AG09319 (cell line): Measurements from ENCODE around the gene ZBTB7C.

ENCODE experiments used
- DNase-seq: peaks from one replicate; pipeline ENCODE4 v3.0.0-alpha.2; 2010; ENCODE audit warnings: low read depth; ENCODE audit errors: extremely low read depth
- CTCF ChIP-seq: IDR thresholded peaks from 2 replicates; pipeline ENCODE4 v1.5.1; 2011; ENCODE audit warnings: low read depth, mild to moderate bottlenecking, inconsistent platforms, low read length, moderate library complexity

The ZBTB7C gene

GRCh38 chr18:48295586-48296311, 113.4 kb downstream of the ZBTB7C start:
- DNase-seq = no peak
- TF ChIP-seq CTCF = peak; percentile 8

DNA sequence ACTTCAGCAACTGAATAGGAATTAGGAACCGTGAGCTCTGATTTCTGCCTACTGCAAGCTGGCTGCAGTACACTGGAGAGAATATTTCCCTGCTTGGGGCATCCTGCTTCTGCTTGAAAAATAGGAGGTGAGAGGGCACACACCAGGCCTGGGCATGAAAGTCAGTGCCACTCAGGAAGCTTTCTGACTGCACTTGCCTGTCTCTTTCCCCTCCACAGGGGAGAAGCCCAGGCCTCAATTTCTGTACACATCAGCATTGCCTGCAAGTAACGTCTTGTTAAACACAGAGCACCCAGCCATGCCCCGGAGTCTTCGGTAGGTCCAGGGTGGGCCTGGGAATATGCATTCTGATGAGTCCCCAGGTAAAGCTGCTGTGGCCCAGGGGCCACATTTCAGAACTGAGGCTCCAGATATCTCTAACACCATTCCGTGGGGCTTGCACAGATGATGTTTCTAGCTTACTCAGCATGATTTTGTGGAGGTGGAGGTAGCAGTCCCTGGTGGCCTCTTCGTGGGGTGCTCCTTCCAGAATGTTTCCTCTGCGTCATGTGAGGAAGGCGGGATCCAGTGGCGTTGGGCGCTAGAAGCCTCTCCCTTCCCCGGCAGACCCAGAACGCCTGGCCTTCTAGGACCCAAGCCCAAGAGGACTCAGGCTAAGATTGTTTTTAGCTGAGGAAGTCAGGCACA, 114.1 kb downstream of the ZBTB7C start:
- TF ChIP-seq CTCF = no peak
- no peak for DNase-seq

GRCh38 chr18:48293954-48294898, 115.0 kb downstream of the ZBTB7C start:
- no peak for DNase-seq
- TF ChIP-seq CTCF = no peak

GRCh38 chr18:48292782-48293424, 116.3 kb downstream of the ZBTB7C start:
- no peak for DNase-seq
- TF ChIP-seq CTCF = no peak

DNA sequence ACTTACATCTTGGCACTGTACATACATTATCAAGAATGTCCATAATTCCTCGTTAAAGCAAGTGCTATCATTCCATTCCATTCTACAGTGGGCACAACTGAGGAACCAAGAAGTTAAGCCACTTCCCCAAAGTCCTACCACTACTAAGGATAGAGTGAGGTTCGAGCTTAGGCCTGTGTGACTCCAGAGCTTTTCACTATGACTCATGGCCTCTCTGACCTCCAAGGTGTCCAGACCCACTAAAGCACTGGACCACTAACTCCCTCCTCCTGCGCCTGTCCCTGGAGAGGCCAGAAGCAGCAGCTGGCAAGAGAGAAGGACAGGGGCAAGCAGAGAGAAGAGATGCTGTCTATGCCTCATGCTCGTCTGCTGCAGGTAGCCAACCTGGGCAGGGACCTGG, 117.0 kb downstream of the ZBTB7C start:
- DNase-seq = no peak
- no peak for TF ChIP-seq CTCF

- DNase-seq = no peak
- TF ChIP-seq CTCF = no peak
Measured at GRCh38 chr18:48290162-48290926, 118.8 kb downstream of the ZBTB7C start.
